Measurements from ENCODE around the gene TCAP. TPM values are rescaled to one million over a fixed set of nuclear protein-coding genes. Genes with fewer than 3 reads are reported as not detected.
"Not testable (repeated sequence)": the region's sequence is repeated elsewhere in the genome, so short reads cannot be mapped to it uniquely, and the experiment has no call there.

The TCAP gene
- total RNA-seq, 1 donor = not detected

DNA sequence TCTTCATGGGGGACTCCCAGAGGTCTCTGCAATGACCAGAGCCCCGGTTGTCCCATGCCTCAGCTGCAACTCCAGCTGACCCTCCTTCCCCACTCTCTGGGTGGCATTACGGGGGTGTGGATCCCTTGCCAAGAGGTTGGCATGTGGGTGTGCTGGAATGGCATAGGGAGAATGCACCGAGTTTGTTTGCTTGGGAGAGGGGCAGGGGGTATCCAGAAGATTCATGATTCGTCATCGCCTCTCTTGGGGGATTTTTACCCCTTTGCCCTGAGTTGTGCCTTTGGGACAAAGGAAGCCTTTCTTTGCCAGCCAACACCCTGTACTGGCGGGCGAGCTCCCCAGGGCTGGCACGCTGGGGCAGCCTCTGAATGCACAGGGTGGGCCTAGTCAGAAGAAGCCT is 41.2 kb downstream of the TCAP start:
- DNase-seq (ENCODE audit: low read depth) = no peak
- no peak overlapping the region for H3K4me3 ChIP-seq (ENCODE audit: low read depth, low read length)
- TF ChIP-seq, protein P1, sequence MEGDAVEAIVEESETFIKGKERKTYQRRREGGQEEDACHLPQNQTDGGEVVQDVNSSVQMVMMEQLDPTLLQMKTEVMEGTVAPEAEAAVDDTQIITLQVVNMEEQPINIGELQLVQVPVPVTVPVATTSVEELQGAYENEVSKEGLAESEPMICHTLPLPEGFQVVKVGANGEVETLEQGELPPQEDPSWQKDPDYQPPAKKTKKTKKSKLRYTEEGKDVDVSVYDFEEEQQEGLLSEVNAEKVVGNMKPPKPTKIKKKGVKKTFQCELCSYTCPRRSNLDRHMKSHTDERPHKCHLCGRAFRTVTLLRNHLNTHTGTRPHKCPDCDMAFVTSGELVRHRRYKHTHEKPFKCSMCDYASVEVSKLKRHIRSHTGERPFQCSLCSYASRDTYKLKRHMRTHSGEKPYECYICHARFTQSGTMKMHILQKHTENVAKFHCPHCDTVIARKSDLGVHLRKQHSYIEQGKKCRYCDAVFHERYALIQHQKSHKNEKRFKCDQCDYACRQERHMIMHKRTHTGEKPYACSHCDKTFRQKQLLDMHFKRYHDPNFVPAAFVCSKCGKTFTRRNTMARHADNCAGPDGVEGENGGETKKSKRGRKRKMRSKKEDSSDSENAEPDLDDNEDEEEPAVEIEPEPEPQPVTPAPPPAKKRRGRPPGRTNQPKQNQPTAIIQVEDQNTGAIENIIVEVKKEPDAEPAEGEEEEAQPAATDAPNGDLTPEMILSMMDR (IDR thresholded peaks at IDR 0.05; ENCODE audit: insufficient read depth, low read depth, low read length) = no peak

DNA sequence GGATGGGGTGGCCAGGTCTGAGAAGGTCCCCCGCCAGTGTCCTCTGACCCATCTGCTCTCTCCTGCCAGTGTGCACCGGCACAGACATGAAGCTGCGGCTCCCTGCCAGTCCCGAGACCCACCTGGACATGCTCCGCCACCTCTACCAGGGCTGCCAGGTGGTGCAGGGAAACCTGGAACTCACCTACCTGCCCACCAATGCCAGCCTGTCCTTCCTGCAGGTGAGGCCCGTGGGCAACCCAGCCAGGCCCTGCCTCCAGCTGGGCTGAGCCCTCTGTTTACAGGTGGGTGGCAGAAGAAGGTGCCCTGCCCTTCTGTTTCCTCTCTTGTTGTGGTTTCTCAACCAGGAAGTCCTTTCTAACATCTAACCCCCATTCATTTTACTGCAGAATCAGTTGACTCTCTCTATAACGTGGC is 41.8 kb downstream of the TCAP start:
- no peak for DNase-seq (ENCODE audit: low read depth)

DNA sequence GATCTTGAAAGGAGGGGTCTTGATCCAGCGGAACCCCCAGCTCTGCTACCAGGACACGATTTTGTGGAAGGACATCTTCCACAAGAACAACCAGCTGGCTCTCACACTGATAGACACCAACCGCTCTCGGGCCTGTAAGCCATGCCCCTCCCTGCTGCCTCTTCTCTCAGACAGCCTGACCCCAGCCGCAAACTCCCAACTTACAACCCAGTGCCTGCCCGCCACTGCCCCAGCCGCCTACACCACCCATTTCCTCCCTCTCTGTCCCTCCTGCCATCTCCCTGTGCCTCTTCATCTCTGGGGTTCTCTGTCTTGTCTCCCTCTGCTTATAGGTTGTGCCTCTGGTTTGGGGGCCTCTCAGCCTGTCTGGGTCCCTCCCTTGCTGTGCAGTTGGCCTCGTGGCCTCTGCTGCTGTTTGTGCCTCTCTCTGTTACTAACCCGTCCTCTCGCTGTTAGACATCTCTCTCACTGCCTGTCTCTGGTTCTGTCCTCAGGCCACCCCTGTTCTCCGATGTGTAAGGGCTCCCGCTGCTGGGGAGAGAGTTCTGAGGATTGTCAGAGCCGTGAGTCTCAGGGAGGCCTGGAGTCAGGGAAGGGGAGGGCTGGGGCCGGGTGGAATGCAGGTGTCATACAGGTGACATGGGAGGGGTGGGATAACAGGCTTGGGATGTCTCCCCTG is 44.3 kb downstream of the TCAP start:
- TF ChIP-seq, protein P1 (IDR thresholded peaks at IDR 0.05; ENCODE audit: insufficient read depth, low read depth, low read length) = no peak
- DNase-seq (ENCODE audit: low read depth) = no peak
- H3K4me3 ChIP-seq (ENCODE audit: low read depth, low read length) = no peak overlapping the region

More for the DNA sequence above, 41.8 kb downstream of the TCAP start:
- no peak overlapping the region for H3K4me3 ChIP-seq (ENCODE audit: low read depth, low read length)
- TF ChIP-seq, protein P1 (IDR thresholded peaks at IDR 0.05; ENCODE audit: insufficient read depth, low read depth, low read length) = no peak

DNA sequence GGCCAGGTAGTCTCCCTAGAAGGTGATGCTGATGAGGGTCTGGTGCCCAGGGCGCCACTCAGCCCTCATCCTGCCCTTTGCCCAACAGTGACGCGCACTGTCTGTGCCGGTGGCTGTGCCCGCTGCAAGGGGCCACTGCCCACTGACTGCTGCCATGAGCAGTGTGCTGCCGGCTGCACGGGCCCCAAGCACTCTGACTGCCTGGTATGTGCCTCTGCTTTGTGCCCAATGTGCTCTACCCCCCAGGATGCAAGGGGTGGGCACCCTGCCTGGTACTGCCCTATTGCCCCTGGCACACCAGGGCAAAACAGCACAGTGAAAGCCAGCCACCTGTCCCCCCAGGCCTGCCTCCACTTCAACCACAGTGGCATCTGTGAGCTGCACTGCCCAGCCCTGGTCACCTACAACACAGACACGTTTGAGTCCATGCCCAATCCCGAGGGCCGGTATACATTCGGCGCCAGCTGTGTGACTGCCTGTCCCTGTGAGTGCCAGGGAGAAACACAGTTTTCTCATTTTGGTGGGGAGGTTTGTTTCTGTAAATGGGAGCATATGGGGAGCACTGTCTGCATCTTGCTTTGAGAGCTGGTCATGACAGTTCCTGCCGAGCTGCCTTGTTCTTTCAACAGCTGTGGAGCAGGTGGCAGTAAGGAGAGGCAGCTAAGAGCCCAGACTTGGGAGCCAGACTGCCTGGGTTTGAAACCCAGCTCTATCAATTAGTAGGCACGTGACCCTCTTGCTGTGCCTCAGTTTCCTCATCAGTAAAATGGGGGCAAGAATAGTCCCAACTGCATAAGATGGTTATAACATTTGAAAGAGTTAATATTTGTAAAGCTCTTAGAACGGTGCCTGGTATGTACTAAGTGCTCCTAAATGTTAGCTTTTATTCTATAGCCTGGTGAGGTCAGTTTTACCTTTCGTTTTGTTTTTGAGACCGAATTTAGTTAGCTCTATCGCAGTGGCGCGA is 45.1 kb downstream of the TCAP start:
- TF ChIP-seq, protein P1 (IDR thresholded peaks at IDR 0.05; ENCODE audit: insufficient read depth, low read depth, low read length) = no peak
- no peak overlapping the region for H3K4me3 ChIP-seq (ENCODE audit: low read depth, low read length)
- DNase-seq (ENCODE audit: low read depth) = no peak

DNA sequence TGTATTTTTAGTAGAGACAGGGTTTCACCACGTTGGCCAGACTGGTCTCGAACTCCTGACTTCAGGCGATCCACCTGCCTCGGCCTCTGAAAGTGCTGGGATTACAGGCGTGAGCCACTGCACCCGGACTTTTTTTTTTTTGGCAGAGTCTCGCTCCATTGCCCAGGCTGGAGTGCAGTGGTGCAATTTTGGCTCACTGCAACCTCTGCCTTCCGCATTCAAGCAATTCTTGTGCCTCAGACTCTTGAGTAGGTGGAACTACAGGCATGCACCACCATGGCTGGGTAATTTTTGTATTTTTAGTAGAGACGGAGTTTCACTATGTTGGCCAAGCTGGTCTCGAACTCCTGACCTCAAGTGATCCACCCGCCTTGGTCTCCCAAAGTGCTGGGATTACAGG is 45.9 kb downstream of the TCAP start:
- H3K4me3 ChIP-seq (ENCODE audit: low read depth, low read length); DNase-seq (ENCODE audit: low read depth): not testable (repeated sequence)

DNA sequence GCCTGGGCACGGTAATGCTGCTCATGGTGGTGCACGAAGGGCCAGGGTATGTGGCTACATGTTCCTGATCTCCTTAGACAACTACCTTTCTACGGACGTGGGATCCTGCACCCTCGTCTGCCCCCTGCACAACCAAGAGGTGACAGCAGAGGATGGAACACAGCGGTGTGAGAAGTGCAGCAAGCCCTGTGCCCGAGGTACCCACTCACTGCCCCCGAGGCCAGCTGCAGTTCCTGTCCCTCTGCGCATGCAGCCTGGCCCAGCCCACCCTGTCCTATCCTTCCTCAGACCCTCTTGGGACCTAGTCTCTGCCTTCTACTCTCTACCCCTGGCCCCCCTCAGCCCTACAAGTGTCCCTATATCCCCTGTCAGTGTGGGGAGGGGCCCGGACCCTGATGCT is 46.7 kb downstream of the TCAP start:
- H3K4me3 ChIP-seq (ENCODE audit: low read depth, low read length) = no peak overlapping the region
- no peak for DNase-seq (ENCODE audit: low read depth)
- TF ChIP-seq, protein P1 (IDR thresholded peaks at IDR 0.05; ENCODE audit: insufficient read depth, low read depth, low read length) = no peak

DNA sequence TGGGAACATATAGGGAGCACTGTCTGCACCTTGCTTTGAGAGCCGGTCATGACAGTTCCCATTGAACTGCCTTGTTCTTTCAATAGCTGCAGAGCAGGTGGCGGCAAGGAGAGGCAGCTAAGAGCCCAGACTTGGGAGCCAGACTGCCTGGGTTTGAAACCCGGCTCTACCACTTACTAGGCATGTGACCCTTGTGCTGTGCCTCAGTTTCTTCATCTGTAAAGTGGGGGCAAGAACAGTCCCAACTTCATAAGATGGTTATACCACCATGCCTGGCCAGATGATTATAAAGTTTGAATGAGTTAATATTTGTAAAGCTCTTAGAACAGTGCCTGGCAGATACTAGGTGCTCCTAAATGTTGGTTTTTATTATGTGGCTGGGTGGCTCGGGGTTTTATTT is 49.1 kb downstream of the TCAP start:
- DNase-seq (ENCODE audit: low read depth) = no peak
- TF ChIP-seq, protein P1 (IDR thresholded peaks at IDR 0.05; ENCODE audit: insufficient read depth, low read depth, low read length) = no peak

More for the DNA sequence above, 49.1 kb downstream of the TCAP start:
- H3K4me3 ChIP-seq (ENCODE audit: low read depth, low read length) = no peak overlapping the region
